ENCODE data around the gene IL1RAPL1.

DNA sequence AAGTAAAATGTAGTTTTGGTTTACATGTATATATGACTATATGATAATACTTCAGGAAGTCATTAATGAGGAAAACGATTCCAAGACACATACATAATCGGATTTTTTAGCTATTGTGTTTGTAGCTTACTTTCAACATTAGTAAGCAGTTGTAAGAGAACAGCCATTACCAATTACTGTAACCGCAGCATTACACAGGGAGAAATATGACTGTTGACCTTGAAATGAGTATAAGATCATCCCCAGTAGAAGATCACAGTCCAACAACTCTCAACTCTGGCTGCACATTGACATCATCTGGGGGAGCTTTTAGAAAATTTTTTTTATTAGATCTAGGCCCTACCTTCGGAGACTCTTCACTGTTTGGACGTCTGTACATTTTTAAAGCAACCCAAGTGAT, 866.1 kb downstream of the IL1RAPL1 start:
- no peak for TF ChIP-seq RNF2 (IDR thresholded peaks at IDR 0.05; ENCODE audit: borderline replicate concordance, low read depth)
- TF ChIP-seq RAD21 (conservative IDR thresholded peaks at IDR 0.05 in 1 of 2, IDR thresholded peaks at IDR 0.05 in 1 of 2) = no peak
- no peak for TF ChIP-seq POLR2A (IDR thresholded peaks at IDR 0.05; ENCODE audit: low read length)
- TF ChIP-seq POLR2AphosphoS2 (conservative IDR thresholded peaks at IDR 0.05; ENCODE audit: low read length) = no peak
- TF ChIP-seq, protein P1, sequence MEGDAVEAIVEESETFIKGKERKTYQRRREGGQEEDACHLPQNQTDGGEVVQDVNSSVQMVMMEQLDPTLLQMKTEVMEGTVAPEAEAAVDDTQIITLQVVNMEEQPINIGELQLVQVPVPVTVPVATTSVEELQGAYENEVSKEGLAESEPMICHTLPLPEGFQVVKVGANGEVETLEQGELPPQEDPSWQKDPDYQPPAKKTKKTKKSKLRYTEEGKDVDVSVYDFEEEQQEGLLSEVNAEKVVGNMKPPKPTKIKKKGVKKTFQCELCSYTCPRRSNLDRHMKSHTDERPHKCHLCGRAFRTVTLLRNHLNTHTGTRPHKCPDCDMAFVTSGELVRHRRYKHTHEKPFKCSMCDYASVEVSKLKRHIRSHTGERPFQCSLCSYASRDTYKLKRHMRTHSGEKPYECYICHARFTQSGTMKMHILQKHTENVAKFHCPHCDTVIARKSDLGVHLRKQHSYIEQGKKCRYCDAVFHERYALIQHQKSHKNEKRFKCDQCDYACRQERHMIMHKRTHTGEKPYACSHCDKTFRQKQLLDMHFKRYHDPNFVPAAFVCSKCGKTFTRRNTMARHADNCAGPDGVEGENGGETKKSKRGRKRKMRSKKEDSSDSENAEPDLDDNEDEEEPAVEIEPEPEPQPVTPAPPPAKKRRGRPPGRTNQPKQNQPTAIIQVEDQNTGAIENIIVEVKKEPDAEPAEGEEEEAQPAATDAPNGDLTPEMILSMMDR (IDR thresholded peaks at IDR 0.05) = no peak
- TF ChIP-seq EP300 (IDR thresholded peaks at IDR 0.05) = no peak
- TF ChIP-seq, protein P2, sequence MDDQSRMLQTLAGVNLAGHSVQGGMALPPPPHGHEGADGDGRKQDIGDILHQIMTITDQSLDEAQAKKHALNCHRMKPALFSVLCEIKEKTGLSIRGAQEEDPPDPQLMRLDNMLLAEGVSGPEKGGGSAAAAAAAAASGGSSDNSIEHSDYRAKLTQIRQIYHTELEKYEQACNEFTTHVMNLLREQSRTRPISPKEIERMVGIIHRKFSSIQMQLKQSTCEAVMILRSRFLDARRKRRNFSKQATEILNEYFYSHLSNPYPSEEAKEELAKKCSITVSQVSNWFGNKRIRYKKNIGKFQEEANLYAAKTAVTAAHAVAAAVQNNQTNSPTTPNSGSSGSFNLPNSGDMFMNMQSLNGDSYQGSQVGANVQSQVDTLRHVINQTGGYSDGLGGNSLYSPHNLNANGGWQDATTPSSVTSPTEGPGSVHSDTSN (IDR thresholded peaks at IDR 0.05) = no peak
- TF ChIP-seq CHD2 (IDR thresholded peaks at IDR 0.05; ENCODE audit: low read length, partially characterized antibody) = no peak
- TF ChIP-seq JUN (IDR thresholded peaks at IDR 0.05) = no peak
- TF ChIP-seq, protein P3, sequence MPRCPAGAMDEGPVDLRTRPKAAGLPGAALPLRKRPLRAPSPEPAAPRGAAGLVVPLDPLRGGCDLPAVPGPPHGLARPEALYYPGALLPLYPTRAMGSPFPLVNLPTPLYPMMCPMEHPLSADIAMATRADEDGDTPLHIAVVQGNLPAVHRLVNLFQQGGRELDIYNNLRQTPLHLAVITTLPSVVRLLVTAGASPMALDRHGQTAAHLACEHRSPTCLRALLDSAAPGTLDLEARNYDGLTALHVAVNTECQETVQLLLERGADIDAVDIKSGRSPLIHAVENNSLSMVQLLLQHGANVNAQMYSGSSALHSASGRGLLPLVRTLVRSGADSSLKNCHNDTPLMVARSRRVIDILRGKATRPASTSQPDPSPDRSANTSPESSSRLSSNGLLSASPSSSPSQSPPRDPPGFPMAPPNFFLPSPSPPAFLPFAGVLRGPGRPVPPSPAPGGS (IDR thresholded peaks at IDR 0.05) = no peak
